ENCODE data around the gene DSCAM.

The DSCAM gene

DNA sequence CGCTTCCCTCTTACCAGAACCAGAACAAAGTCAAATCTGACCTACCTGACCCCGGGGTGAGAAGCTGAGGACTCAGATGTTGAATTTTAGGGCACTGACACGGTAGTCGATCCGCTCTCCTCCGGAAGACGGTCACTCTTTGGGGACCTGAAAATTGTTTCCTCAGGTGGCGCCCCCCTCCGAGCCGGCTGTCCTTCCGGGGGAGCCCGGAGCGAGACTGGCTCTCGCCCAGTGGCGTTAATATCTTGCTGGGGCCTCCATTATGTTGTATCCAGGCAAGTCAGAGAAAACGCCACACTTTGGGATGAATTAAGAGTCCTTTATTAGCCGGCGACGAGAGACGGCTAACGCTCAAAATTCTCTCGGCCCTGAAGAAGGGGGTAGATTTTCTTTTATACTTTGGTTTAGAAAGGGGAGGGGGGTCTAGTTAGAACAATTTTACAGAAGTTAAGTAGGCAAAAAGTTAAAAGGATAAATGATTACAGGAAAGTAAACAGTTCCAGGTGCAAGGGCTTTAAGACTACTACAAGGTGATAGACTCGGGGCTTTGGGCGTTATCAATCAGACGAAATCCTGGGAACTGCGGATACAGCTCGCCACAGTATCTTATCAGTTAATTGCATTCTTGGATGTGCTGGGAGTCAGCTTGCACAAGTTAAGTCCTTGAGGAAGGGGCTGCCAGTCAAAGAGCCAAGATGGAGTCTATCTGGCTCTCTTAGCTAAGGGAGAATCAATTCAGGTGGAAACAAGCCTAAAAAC lies 269.5 kb downstream of the DSCAM start:
- TF ChIP-seq, protein P1, sequence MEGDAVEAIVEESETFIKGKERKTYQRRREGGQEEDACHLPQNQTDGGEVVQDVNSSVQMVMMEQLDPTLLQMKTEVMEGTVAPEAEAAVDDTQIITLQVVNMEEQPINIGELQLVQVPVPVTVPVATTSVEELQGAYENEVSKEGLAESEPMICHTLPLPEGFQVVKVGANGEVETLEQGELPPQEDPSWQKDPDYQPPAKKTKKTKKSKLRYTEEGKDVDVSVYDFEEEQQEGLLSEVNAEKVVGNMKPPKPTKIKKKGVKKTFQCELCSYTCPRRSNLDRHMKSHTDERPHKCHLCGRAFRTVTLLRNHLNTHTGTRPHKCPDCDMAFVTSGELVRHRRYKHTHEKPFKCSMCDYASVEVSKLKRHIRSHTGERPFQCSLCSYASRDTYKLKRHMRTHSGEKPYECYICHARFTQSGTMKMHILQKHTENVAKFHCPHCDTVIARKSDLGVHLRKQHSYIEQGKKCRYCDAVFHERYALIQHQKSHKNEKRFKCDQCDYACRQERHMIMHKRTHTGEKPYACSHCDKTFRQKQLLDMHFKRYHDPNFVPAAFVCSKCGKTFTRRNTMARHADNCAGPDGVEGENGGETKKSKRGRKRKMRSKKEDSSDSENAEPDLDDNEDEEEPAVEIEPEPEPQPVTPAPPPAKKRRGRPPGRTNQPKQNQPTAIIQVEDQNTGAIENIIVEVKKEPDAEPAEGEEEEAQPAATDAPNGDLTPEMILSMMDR (IDR thresholded peaks at IDR 0.05; ENCODE audit: low read depth, low read length, missing control alignments), result no peak
- H3K4me3 ChIP-seq (replicated peaks; ENCODE audit: low read depth, low read length), result no peak overlapping the region

DNA sequence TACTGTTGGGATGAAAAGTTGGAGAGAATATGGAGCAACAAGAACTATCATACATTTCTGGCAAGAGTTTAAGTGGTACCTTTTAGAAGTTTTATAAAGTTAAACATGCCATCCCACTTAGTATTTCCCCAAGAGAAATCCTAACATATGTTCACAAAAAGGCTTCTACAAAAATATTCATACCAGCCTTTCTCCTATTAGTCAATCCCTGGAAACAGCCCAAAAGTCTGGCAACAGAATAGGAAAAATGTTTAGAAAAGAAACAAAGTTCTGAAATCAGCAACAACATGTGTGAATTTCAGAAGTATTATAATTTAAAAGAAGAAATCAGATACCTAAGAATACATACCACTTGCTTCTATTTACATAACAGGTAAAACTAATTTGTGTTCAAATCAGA lies 271.0 kb downstream of the DSCAM start:
- no peak for DNase-seq (ENCODE audit: extremely low read depth, low read depth)
- TF ChIP-seq, protein P1 (IDR thresholded peaks at IDR 0.05; ENCODE audit: low read depth, low read length, missing control alignments), result no peak
- H3K4me3 ChIP-seq (replicated peaks; ENCODE audit: low read depth, low read length), result no peak overlapping the region

More for the DNA sequence above, 269.5 kb downstream of the DSCAM start:
- DNase-seq (ENCODE audit: extremely low read depth, low read depth), result no peak

DNA sequence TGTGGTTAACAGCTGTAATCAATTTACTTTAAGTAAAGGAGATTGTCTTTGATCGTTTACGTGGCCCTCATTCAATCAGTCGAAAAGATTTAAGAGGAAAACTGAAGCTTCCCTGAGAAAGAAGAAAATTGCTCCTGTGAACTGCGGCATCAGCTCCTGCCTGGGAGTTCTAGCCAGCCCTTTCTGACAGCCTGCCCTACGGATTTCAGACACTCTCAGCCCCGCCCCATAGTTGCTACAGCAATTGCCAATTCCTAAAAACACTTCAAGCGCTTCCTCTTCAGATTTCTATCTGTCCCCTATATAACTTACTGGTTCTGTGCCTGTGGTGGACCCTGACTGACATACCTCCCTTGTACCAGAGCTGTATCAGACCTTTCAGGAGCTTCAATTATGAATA lies 277.6 kb downstream of the DSCAM start:
- TF ChIP-seq, protein P1 (IDR thresholded peaks at IDR 0.05; ENCODE audit: low read depth, low read length, missing control alignments), result no peak
- no peak overlapping the region for H3K4me3 ChIP-seq (replicated peaks; ENCODE audit: low read depth, low read length)
- DNase-seq (ENCODE audit: extremely low read depth, low read depth), result no peak

DNA sequence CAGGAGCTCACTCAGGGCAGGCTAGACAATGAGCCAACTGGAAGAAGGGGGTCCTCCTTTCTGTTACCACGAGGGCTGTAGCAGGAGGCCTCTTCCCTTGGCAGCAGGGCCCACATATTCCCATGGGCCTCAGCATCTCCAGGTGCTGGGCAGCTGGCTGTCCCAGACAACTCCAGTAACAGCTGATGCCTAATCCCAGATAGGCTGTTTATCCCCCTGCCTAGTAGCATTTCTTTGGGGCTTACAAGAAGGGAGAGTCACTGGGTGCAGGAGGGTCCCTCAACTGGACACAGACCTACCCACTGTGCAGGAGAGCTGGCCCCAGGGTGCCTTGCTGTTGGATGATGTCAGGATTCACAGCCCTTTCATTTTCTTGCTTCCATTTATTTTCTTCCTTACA lies 278.2 kb downstream of the DSCAM start:
- DNase-seq (ENCODE audit: extremely low read depth, low read depth), result no peak
- TF ChIP-seq, protein P1 (IDR thresholded peaks at IDR 0.05; ENCODE audit: low read depth, low read length, missing control alignments), result no peak
- no peak overlapping the region for H3K4me3 ChIP-seq (replicated peaks; ENCODE audit: low read depth, low read length)

DNA sequence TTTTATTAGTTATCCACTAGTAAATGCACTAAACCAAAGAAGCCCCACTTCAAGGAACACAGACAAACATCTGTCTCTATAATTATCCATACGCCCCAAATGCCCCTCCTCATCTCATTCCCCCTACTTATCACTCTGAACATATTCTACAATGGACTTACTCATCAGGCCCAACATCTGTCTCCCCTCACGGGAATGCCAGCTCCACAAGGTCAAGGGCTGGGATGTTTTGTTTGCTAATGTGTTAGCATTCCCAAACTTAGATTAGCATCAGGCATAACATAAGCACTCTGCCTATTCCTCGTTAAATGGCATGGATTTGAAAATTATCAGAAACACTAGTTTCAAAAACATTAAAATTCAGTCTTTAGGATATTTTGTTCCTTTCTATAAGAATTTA lies 279.5 kb downstream of the DSCAM start:
- no peak overlapping the region for H3K4me3 ChIP-seq (replicated peaks; ENCODE audit: low read depth, low read length)
- DNase-seq (ENCODE audit: extremely low read depth, low read depth), result no peak
- TF ChIP-seq, protein P1 (IDR thresholded peaks at IDR 0.05; ENCODE audit: low read depth, low read length, missing control alignments), result no peak

DNA sequence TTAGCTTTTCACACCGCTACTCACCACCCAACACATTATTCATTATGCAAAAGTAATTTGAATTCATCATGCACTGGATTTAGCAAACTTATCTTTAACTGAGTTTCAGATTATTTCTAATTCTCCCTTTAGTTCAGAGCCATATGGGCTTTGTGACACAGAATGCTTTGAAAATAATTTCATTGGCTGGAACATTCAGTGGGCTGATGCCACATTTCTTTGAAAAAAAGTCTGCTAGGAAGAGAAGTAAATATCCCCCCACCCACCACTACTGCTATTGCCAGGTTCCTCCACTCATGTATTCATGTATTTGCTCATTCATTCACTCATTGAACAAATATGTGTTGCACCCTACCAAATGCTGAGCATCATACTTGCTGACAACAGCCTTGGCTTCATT lies 280.5 kb downstream of the DSCAM start:
- DNase-seq (ENCODE audit: extremely low read depth, low read depth), result no peak
- no peak overlapping the region for H3K4me3 ChIP-seq (replicated peaks; ENCODE audit: low read depth, low read length)
- TF ChIP-seq, protein P1 (IDR thresholded peaks at IDR 0.05; ENCODE audit: low read depth, low read length, missing control alignments), result no peak

DNA sequence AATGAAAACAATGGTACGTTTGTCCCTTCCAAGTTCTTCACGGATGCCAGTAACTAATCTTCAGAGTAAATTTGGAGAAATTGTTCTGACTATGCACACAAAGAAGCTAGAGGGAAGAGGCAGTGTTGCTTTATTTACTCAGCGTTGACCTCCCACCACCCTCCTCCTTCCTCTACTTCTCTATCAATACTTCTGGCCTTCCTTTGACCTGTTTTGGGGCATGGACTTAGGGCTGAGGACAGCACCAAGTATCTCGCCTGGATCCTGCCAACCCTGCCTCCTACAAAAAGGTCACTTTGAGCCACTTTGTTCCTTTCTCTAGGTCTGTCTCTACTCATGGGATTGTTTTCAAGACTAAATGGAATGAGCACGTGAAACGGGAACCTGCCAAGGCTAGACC lies 282.6 kb downstream of the DSCAM start:
- no peak for DNase-seq (ENCODE audit: extremely low read depth, low read depth)
- TF ChIP-seq, protein P1 (IDR thresholded peaks at IDR 0.05; ENCODE audit: low read depth, low read length, missing control alignments), result no peak
- H3K4me3 ChIP-seq (replicated peaks; ENCODE audit: low read depth, low read length), result no peak overlapping the region
